H9 (cell line): Measurements from ENCODE around the gene C12orf57. TPM values are rescaled to one million over a fixed set of nuclear protein-coding genes. Genes with fewer than 3 reads are reported as not detected.

Source experiments
- DNase-seq: peaks from one replicate; pipeline ENCODE4 v3.0.0-alpha.2; 2017
- H2AFZ ChIP-seq: one replicate; pipeline ENCODE4 v1.6.1; 2013; ENCODE audit warnings: mild to moderate bottlenecking, low read length, control low read depth, moderate library complexity
- H2AK5ac ChIP-seq: 2 replicates; pipeline ENCODE4 v1.6.1; 2013; ENCODE audit warnings: low read length, control low read depth, mixed read lengths; ENCODE audit not compliant: insufficient read length
- H2BK120ac ChIP-seq: one replicate; pipeline ENCODE4 v1.6.1; 2013; ENCODE audit warnings: low read depth, mild to moderate bottlenecking, low read length, control low read depth, inconsistent platforms; ENCODE audit not compliant: poor library complexity, severe bottlenecking
- H2BK12ac ChIP-seq: 2 replicates; pipeline ENCODE4 v1.6.1; 2013; ENCODE audit warnings: low read length, control low read depth, mixed read lengths, low read depth; ENCODE audit not compliant: insufficient read length
- H2BK15ac ChIP-seq: 2 replicates; pipeline ENCODE4 v1.6.1; 2013; ENCODE audit warnings: low read depth, low read length, control low read depth
- H2BK20ac ChIP-seq: one replicate; pipeline ENCODE4 v1.6.1; 2013; ENCODE audit warnings: low read depth, mild to moderate bottlenecking, low read length, control low read depth, inconsistent platforms; ENCODE audit not compliant: poor library complexity, severe bottlenecking
- H2BK5ac ChIP-seq: 2 replicates; pipeline ENCODE4 v1.6.1; 2013; ENCODE audit warnings: low read length, control low read depth, mixed read lengths; ENCODE audit not compliant: insufficient read length
- H3K14ac ChIP-seq: 2 replicates; pipeline ENCODE4 v1.6.1; 2013; ENCODE audit warnings: low read length, control low read depth; ENCODE audit not compliant: insufficient read depth
- H3K18ac ChIP-seq: 2 replicates; pipeline ENCODE4 v1.6.1; 2013; ENCODE audit warnings: low read depth, mild to moderate bottlenecking, mixed read lengths, low read length, control low read depth; ENCODE audit not compliant: insufficient read length
- H3K23ac ChIP-seq: 2 replicates; pipeline ENCODE4 v1.6.1; 2013; ENCODE audit warnings: low read length, control low read depth, mixed read lengths, low read depth; ENCODE audit not compliant: insufficient read length
- H3K23me2 ChIP-seq: 2 replicates; pipeline ENCODE4 v1.6.1; 2013; ENCODE audit warnings: low read depth, mild to moderate bottlenecking, mixed read lengths, low read length, control low read depth; ENCODE audit not compliant: insufficient read length, poor library complexity, severe bottlenecking
- H3K27ac ChIP-seq: 2 replicates; pipeline ENCODE4 v1.5.1; 2013; ENCODE audit warnings: low read length, control low read depth, mixed read lengths, low read depth; ENCODE audit not compliant: insufficient read length
- H3K27me3 ChIP-seq: 2 replicates; pipeline ENCODE4 v1.6.1; 2013; ENCODE audit warnings: low read length, control low read depth, inconsistent platforms; ENCODE audit not compliant: insufficient read depth
- H3K4ac ChIP-seq: 2 replicates; pipeline ENCODE4 v1.6.1; 2013; ENCODE audit warnings: low read depth, mild to moderate bottlenecking, control low read depth, inconsistent platforms, low read length, moderate library complexity
- H3K4me1 ChIP-seq: 2 replicates; pipeline ENCODE4 v1.6.1; 2013; ENCODE audit warnings: low read length, control low read depth, inconsistent platforms; ENCODE audit not compliant: insufficient read depth
- H3K4me2 ChIP-seq: 2 replicates; pipeline ENCODE4 v1.6.1; 2013; ENCODE audit warnings: low read length, control low read depth, mixed read lengths; ENCODE audit not compliant: insufficient read length, insufficient read depth
- H3K56ac ChIP-seq: 2 replicates; pipeline ENCODE4 v1.6.1; 2013; ENCODE audit warnings: low read depth, mild to moderate bottlenecking, mixed read lengths, low read length, control low read depth; ENCODE audit not compliant: insufficient read length
- H3K79me1 ChIP-seq: 2 replicates; pipeline ENCODE4 v1.6.1; 2013; ENCODE audit warnings: low read depth, mild to moderate bottlenecking, moderate library complexity, low read length, control low read depth, inconsistent platforms; ENCODE audit not compliant: insufficient read depth, poor library complexity, severe bottlenecking
- H3K79me2 ChIP-seq: 2 replicates; pipeline ENCODE4 v1.6.1; 2013; ENCODE audit warnings: low read length, control low read depth, inconsistent platforms; ENCODE audit not compliant: insufficient read depth
- H3K9ac ChIP-seq: 2 replicates; pipeline ENCODE4 v1.6.1; 2013; ENCODE audit warnings: low read length, control low read depth, mixed read lengths; ENCODE audit not compliant: insufficient read length; ENCODE audit errors: extremely low read depth
- H3K9me3 ChIP-seq: one replicate; pipeline ENCODE4 v1.6.1; 2013; ENCODE audit warnings: low read depth, low read length, inconsistent platforms; ENCODE audit not compliant: control insufficient read depth
- H3T11ph ChIP-seq: one replicate; pipeline ENCODE4 v1.6.1; 2013; ENCODE audit warnings: mild to moderate bottlenecking, low read length, control low read depth, inconsistent platforms
- H4K20me1 ChIP-seq: one replicate; pipeline ENCODE4 v1.6.1; 2013; ENCODE audit not compliant: control insufficient read depth, insufficient read length, insufficient read depth
- H4K5ac ChIP-seq: 2 replicates; pipeline ENCODE4 v1.6.1; 2013; ENCODE audit warnings: low read depth, mild to moderate bottlenecking, mixed read lengths, low read length, control low read depth; ENCODE audit not compliant: insufficient read length
- H4K8ac ChIP-seq: replicated peaks from 2 replicates; pipeline ENCODE4 v1.6.1; 2013; ENCODE audit warnings: low read length, control low read depth, mixed read lengths, low read depth; ENCODE audit not compliant: insufficient read length
- H4K91ac ChIP-seq: 2 replicates; pipeline ENCODE4 v1.6.1; 2013; ENCODE audit warnings: low read depth, mild to moderate bottlenecking, moderate library complexity, mixed read lengths, low read length, control low read depth; ENCODE audit not compliant: insufficient read length
- H3K27ac Mint-ChIP-seq, 3 experiments: 2 replicates in 2 of 3; 3 replicates in 1 of 3; pipeline ENCODE4 v1.8.0; 2020 to 2021; ENCODE audit warnings: mixed read lengths in 3 of 3, mild to moderate bottlenecking in 1 of 3, moderate library complexity in 1 of 3
- H3K27me3 Mint-ChIP-seq: 2 replicates; pipeline ENCODE4 v1.8.0; 2021; ENCODE audit warnings: low read depth, mild to moderate bottlenecking, moderate library complexity, mixed read lengths
- H3K36me3 Mint-ChIP-seq, 3 experiments: 2 replicates in 2 of 3; 3 replicates in 1 of 3; pipeline ENCODE4 v1.8.0; 2020 to 2021; ENCODE audit warnings: low read depth in 3 of 3, mixed read lengths in 3 of 3; ENCODE audit not compliant: insufficient read depth in 1 of 3
- H3K4me1 Mint-ChIP-seq, 2 experiments: 2 replicates each; pipeline ENCODE4 v1.8.0; 2020; ENCODE audit warnings: mixed read lengths in 2 of 2
- H3K4me3 Mint-ChIP-seq, 2 experiments: 2 replicates in 1 of 2; 3 replicates in 1 of 2; pipeline ENCODE4 v1.8.0; 2020 to 2021; ENCODE audit warnings: mild to moderate bottlenecking in 2 of 2, mixed read lengths in 2 of 2, moderate library complexity in 1 of 2
- H3K9me3 Mint-ChIP-seq, 2 experiments: 2 replicates in 1 of 2; 3 replicates in 1 of 2; pipeline ENCODE4 v1.8.0; 2020; ENCODE audit warnings: mild to moderate bottlenecking in 2 of 2, mixed read lengths in 2 of 2, moderate library complexity in 1 of 2
- WGBS: extraction: QIAGEN DNeasy Blood & Tissue Kit; methylation state at CpG from one replicate; pipeline ENCODE4 v1.1.7; 2013; ENCODE audit warnings: missing lambda C conversion rate, low lambda C conversion rate, mixed read lengths; ENCODE audit not compliant: insufficient read length; ENCODE audit errors: extremely low coverage; 5-methylcytosine and 5-hydroxymethylcytosine counted together
- total RNA-seq: library from RNA; stranded (reverse); gene quantifications from 2 replicates; pipeline ENCODE4 v1.2.1, GENCODE V29; 2021
- TF ChIP-seq, protein P1 (sequence below): fragments of 200-600 bp; sonication (generic); conservative IDR thresholded peaks from 3 replicates; pipeline ENCODE4 v1.8.0; 2021; ENCODE audit warnings: antibody characterized with exemption, mild to moderate bottlenecking

Gene C12orf57
- total RNA-seq, 1 experiment from 2014 or later, result 195 TPM

DNA sequence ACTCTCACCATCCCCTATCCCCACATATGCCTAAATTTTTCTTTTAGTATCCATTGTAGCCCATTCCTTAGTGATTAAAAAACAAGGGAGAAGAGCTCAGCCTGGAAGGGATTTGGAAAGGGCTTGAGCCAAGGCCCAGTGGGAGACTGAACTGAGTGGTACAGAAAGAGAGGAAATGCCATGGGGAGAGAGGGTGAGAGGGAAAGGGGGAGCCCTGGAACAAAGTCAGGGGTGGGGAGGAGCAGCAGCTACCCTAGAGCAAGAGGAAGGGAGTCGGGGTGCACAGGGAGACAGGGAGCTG, 18.6 kb upstream of the C12orf57 start:
- Histone ChIP-seq H4K5ac (no peak overlapping the region), H3K23me2 (peaks cover 30% of the 10 kb centered on the region), H3K14ac (peak overlapping the region; percentile 55; the same call in 1 of the 2 replicates), H3K4me1 (peaks cover 3% of the 10 kb centered on the region; the same call in 1 of the 2 replicates), H2BK5ac (no peak overlapping the region), H2AFZ (no peak overlapping the region), H3K9me3 (no peaks in the 10 kb centered on the region), H4K91ac (no peak overlapping the region), H3K4me2 (peak overlapping the region; percentile 97), H3T11ph (no peak overlapping the region), H4K20me1 (no peaks in the 10 kb centered on the region), H3K79me1 (no peaks in the 10 kb centered on the region), H3K27ac (peak overlapping the region; percentile 93), H3K18ac (peak overlapping the region; percentile 61), H3K56ac (no peak overlapping the region), H2BK12ac (no peak overlapping the region), H2BK15ac (no peak overlapping the region), H2BK20ac (no peak overlapping the region), H2BK120ac (no peak overlapping the region), H4K8ac (no peak overlapping the region), H3K4ac (no peak overlapping the region), H3K23ac (no peak overlapping the region), H2AK5ac (no peak overlapping the region), H3K79me2 (peaks cover 18% of the 10 kb centered on the region; the same call in 1 of the 2 replicates), H3K27me3 (no peaks in the 10 kb centered on the region), H3K9ac (peak overlapping the region; percentile 14)
- Mint-ChIP-seq H3K9me3 (peaks cover 0 to 2% of the 10 kb centered on the region in 2 experiments; a peak in 1 of 5 replicates), H3K4me1 (peaks cover 55 to 58% of the 10 kb centered on the region in 2 experiments), H3K4me3 (peak overlapping the region; percentile 76 to 89), H3K27me3 (peaks cover 1% of the 10 kb centered on the region; the same call in 1 of the 2 replicates), H3K27ac (peak overlapping the region; percentile 98 to 100 (median 99)), H3K36me3 (peaks cover 15 to 44% (median 37%) of the 10 kb centered on the region in 3 experiments; a peak in 6 of 7 replicates)
- TF ChIP-seq, protein P1, sequence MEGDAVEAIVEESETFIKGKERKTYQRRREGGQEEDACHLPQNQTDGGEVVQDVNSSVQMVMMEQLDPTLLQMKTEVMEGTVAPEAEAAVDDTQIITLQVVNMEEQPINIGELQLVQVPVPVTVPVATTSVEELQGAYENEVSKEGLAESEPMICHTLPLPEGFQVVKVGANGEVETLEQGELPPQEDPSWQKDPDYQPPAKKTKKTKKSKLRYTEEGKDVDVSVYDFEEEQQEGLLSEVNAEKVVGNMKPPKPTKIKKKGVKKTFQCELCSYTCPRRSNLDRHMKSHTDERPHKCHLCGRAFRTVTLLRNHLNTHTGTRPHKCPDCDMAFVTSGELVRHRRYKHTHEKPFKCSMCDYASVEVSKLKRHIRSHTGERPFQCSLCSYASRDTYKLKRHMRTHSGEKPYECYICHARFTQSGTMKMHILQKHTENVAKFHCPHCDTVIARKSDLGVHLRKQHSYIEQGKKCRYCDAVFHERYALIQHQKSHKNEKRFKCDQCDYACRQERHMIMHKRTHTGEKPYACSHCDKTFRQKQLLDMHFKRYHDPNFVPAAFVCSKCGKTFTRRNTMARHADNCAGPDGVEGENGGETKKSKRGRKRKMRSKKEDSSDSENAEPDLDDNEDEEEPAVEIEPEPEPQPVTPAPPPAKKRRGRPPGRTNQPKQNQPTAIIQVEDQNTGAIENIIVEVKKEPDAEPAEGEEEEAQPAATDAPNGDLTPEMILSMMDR, result no peak
- no CpG with 5 or more reads among the region's 1 CpG for WGBS
- no peak for DNase-seq
